Measurements from ENCODE around the gene ARFRP1. TPM values are rescaled to one million over a fixed set of nuclear protein-coding genes. Genes with fewer than 3 reads are reported as not detected.
"Not testable (repeated sequence)": the region's sequence is repeated elsewhere in the genome, so short reads cannot be mapped to it uniquely, and the experiment has no call there.

Gene ARFRP1
- total RNA-seq, 1 donor from 2014 or later, result 46.1 TPM

DNA sequence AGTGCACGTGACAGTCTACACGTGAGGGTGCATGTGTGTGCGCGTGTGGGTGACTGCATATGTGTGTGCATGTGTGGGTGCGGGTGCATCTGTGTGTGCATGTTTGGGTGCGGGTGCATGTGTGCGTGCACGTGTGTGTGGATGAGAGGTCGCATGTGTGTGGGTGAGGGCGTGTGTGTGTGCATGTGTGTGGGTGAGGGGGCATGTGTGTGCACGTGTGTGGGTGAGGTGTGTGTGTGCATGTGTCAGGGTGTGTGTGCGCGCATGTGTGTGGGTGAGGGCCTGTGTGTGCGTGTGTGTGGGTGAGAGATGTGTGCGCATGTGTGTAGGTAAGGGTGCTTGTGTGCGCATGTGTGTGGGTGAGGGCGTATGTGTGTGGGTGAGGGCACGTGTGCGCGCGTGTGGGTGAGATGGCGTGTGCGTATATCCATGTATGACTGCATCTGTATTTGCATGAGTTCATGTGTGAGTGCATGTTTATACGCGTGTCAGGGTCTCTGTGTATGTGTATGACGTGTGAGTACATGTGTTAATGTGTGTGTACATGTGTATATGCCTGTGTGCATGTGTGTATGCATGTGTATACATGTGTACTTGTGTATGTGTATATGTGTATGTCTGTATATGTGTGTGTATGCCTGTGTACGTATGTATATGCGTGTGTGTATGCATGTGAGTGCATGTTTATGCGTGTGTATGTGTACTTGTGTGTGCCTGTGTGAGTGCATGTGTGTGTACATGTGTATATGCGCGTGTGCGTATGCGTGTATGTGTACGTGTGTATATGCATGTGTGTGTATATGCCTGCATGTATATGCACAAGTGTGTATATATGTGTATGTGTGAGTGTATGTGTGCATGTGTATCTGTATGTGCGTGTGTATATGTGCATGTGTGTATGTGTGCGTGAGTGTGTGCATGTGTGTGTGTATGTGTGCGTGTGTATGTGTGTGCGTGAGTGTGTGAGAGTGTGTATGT lies 24.6 kb upstream of the ARFRP1 start:
- Mint-ChIP-seq H3K4me3 (ENCODE audit: unreplicated experiment) (no peak overlapping the region), H3K36me3 (ENCODE audit: unreplicated experiment) (peaks cover 10% of the 10 kb centered on the region), H3K4me1 (ENCODE audit: unreplicated experiment) (peaks cover 3% of the 10 kb centered on the region), H3K9me3 (ENCODE audit: unreplicated experiment) (no peaks in the 10 kb centered on the region), H3K27ac (ENCODE audit: unreplicated experiment) (no peak overlapping the region), H3K27me3 (ENCODE audit: unreplicated experiment) (no peaks in the 10 kb centered on the region)
- TF ChIP-seq, protein P1, sequence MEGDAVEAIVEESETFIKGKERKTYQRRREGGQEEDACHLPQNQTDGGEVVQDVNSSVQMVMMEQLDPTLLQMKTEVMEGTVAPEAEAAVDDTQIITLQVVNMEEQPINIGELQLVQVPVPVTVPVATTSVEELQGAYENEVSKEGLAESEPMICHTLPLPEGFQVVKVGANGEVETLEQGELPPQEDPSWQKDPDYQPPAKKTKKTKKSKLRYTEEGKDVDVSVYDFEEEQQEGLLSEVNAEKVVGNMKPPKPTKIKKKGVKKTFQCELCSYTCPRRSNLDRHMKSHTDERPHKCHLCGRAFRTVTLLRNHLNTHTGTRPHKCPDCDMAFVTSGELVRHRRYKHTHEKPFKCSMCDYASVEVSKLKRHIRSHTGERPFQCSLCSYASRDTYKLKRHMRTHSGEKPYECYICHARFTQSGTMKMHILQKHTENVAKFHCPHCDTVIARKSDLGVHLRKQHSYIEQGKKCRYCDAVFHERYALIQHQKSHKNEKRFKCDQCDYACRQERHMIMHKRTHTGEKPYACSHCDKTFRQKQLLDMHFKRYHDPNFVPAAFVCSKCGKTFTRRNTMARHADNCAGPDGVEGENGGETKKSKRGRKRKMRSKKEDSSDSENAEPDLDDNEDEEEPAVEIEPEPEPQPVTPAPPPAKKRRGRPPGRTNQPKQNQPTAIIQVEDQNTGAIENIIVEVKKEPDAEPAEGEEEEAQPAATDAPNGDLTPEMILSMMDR (IDR thresholded peaks at IDR 0.05), result no peak
- DNase-seq (ENCODE audit: extremely low spot score, unreplicated experiment), result no peak

DNA sequence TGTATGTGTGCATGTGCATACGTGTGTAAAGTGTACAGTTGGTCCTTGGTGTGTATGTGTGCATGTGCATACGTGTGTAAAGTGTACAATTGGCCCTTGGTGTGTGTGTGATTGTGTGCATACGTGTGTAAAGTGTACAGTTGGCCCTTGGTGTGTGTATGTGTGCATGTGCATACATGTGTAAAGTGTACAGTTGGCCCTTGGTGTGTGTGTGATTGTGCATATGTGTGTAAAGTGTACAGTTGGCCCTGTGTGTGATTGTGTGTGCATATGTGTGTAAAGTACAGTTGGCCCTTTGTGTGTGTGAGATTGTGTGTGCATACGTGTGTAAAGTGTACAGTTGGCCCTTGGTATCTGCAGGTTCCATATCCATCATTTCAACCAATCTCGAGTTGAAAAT lies 23.6 kb upstream of the ARFRP1 start:
- no peak for DNase-seq (ENCODE audit: extremely low spot score, unreplicated experiment)
- no peaks in the 10 kb centered on the region for H3K27me3 Mint-ChIP-seq (ENCODE audit: unreplicated experiment)
- H3K4me1 Mint-ChIP-seq (ENCODE audit: unreplicated experiment), result peaks cover 3% of the 10 kb centered on the region
- no peak overlapping the region for H3K27ac Mint-ChIP-seq (ENCODE audit: unreplicated experiment)
- TF ChIP-seq, protein P1 (IDR thresholded peaks at IDR 0.05), result no peak
- H3K9me3 Mint-ChIP-seq (ENCODE audit: unreplicated experiment), result no peaks in the 10 kb centered on the region
- H3K4me3 Mint-ChIP-seq (ENCODE audit: unreplicated experiment), result no peak overlapping the region
- H3K36me3 Mint-ChIP-seq (ENCODE audit: unreplicated experiment), result peaks cover 14% of the 10 kb centered on the region

DNA sequence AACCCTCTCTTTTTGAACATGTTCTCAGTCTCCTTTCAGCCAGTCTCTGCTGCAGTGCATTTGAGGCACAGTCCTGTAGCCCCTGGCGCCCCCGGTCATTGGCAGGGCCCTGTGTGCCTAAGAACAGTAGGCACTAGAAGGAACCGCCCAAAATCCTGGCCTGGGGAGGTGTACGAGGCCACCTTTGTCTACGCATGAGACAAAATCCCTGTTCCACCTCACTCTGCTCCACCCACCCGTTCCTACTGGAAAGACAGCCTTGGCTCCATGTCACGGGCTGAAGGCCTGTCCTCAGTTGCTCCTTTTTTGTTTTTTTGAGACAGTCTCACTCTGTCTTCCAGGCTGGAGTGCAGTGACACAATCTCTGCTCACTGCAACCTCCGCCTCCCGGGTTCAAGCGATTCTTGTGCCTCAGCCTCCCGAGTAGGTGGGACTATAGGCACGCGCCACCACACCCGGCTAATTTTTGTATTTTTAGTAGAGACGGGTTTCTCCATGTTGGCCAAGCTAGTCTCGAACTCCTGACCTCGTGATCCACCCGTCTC lies 22.5 kb upstream of the ARFRP1 start:
- not testable (repeated sequence) for H3K4me1 Mint-ChIP-seq (ENCODE audit: unreplicated experiment); H3K9me3 Mint-ChIP-seq (ENCODE audit: unreplicated experiment)

DNA sequence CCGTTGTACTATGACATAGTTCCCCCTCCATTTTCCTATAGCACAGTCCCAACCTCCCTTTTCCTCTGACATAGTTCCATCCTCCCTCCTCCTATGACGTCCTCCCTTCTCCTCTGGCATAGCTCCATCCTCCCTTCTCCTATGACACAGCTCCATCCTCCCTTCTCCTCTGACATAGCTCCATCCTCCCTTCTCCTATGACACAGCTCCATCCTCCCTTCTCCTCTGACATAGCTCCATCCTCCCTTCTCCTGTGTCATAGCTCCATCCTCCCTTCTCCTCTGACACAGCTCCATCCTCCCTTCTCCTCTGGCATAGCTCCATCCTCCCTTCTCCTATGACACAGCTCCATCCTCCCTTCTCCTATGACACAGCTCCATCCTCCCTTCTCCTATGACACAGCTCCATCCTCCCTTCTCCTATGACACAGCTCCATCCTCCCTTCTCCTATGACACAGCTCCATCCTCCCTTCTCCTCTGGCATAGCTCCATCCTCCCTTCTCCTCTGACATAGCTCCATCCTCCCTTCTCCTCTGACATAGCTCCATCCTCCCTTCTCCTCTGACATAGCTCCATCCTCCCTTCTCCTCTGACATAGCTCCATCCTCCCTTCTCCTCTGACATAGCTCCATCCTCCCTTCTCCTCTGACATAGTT lies 15.3 kb upstream of the ARFRP1 start:
- H3K27ac Mint-ChIP-seq (ENCODE audit: unreplicated experiment); DNase-seq (ENCODE audit: extremely low spot score, unreplicated experiment); H3K27me3 Mint-ChIP-seq (ENCODE audit: unreplicated experiment); H3K4me1 Mint-ChIP-seq (ENCODE audit: unreplicated experiment); H3K4me3 Mint-ChIP-seq (ENCODE audit: unreplicated experiment): not testable (repeated sequence)
- Mint-ChIP-seq H3K9me3 (ENCODE audit: unreplicated experiment) (peaks cover 11% of the 10 kb centered on the region), H3K36me3 (ENCODE audit: unreplicated experiment) (peaks cover 41% of the 10 kb centered on the region)

More for the DNA sequence above, 22.5 kb upstream of the ARFRP1 start:
- DNase-seq (ENCODE audit: extremely low spot score, unreplicated experiment); H3K4me3 Mint-ChIP-seq (ENCODE audit: unreplicated experiment); H3K27me3 Mint-ChIP-seq (ENCODE audit: unreplicated experiment); H3K27ac Mint-ChIP-seq (ENCODE audit: unreplicated experiment): not testable (repeated sequence)
- H3K36me3 Mint-ChIP-seq (ENCODE audit: unreplicated experiment), result peaks cover 21% of the 10 kb centered on the region

DNA sequence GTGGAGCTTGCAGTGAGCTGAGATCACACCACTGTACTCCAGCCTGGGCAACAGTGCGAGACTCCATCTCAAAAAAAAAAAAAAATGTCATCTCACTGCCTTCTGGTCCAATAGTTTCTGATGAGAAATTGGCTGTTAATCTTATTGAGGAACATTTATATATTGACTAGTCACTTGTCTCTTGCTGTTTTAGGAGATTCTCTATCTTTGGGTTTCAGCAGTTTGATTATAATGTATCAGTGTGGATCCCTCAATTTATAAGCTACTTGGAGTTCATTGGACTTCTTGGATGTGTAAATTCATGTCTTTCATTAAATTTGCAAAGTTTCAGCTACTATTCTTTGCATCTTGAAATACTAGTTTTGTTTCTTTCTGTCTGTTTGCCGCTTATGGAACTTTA lies 11.2 kb upstream of the ARFRP1 start:
- Mint-ChIP-seq H3K9me3 (ENCODE audit: unreplicated experiment) (peaks cover 6% of the 10 kb centered on the region), H3K27me3 (ENCODE audit: unreplicated experiment) (no peaks in the 10 kb centered on the region), H3K27ac (ENCODE audit: unreplicated experiment) (no peak overlapping the region), H3K36me3 (ENCODE audit: unreplicated experiment) (peaks cover 50% of the 10 kb centered on the region), H3K4me1 (ENCODE audit: unreplicated experiment) (no peaks in the 10 kb centered on the region), H3K4me3 (ENCODE audit: unreplicated experiment) (no peak overlapping the region)
- TF ChIP-seq, protein P1 (IDR thresholded peaks at IDR 0.05), result no peak
- DNase-seq (ENCODE audit: extremely low spot score, unreplicated experiment), result no peak

DNA sequence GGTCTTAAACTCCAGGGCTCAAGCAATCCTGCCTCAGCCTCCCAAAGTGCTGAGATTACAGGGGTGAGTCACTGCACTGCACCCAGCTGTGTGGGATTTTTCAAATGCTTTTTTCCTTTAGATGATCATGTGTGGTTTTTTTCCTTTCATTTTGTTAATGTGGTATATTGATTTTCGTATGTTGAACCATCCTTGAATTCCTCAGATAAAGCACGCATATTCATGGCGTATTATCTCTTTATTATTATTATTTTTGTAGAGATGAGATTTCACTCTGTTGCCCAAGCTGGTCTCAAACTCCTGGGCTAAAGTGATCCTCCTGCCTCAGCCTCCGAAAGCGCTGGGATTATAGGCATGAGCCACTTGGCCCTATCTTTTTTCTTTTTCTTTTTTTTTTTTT lies 7.1 kb upstream of the ARFRP1 start:
- peaks cover 11% of the 10 kb centered on the region for H3K9me3 Mint-ChIP-seq (ENCODE audit: unreplicated experiment)
- TF ChIP-seq, protein P1 (IDR thresholded peaks at IDR 0.05), result no peak
- H3K27me3 Mint-ChIP-seq (ENCODE audit: unreplicated experiment), result no peaks in the 10 kb centered on the region
- H3K4me3 Mint-ChIP-seq (ENCODE audit: unreplicated experiment), result no peak overlapping the region
- no peak overlapping the region for H3K27ac Mint-ChIP-seq (ENCODE audit: unreplicated experiment)
- DNase-seq (ENCODE audit: extremely low spot score, unreplicated experiment), result no peak
- H3K4me1 Mint-ChIP-seq (ENCODE audit: unreplicated experiment), result peaks cover 7% of the 10 kb centered on the region
- H3K36me3 Mint-ChIP-seq (ENCODE audit: unreplicated experiment), result peaks cover 63% of the 10 kb centered on the region

Measured in osteocyte (in vitro differentiated cells).